Stimulated activated effector memory CD8-positive, alpha-beta T cell treated with anti-CD3 and anti-CD28 coated beads, Interleukin-12 subunit alpha, Interleukin-12 subunit beta, amount 100 ng/mL, for 72 hours (primary cell): Measurements from ENCODE around the gene BCKDHA.
"Not testable (repeated sequence)": the region's sequence is repeated elsewhere in the genome, so short reads cannot be mapped to it uniquely, and the experiment has no call there.

Source experiments
- ATAC-seq: fragments of 150-1000 bp; cut with Tn5 transposase; 2 replicates; pipeline ENCODE4 v1.10.0; 2021
- DNase-seq, 2 donors: peaks; one replicate each; pipeline ENCODE4 v3.0.0; 2021 to 2022; ENCODE audit warnings: low spot score in 2 of 2
- H3K27ac Mint-ChIP-seq: one replicate; pipeline ENCODE4 v1.8.0; 2022; ENCODE audit warnings: mild to moderate bottlenecking, mixed read lengths
- H3K36me3 Mint-ChIP-seq: one replicate; pipeline ENCODE4 v1.8.0; 2022; ENCODE audit warnings: mild to moderate bottlenecking, mixed read lengths
- H3K4me1 Mint-ChIP-seq: one replicate; pipeline ENCODE4 v1.8.0; 2022; ENCODE audit warnings: mixed read lengths
- H3K4me3 Mint-ChIP-seq: one replicate; pipeline ENCODE4 v1.8.0; 2022; ENCODE audit warnings: mild to moderate bottlenecking, mixed read lengths
- H3K9me3 Mint-ChIP-seq: one replicate; pipeline ENCODE4 v1.8.0; 2022; ENCODE audit warnings: mixed read lengths

The BCKDHA gene

DNA sequence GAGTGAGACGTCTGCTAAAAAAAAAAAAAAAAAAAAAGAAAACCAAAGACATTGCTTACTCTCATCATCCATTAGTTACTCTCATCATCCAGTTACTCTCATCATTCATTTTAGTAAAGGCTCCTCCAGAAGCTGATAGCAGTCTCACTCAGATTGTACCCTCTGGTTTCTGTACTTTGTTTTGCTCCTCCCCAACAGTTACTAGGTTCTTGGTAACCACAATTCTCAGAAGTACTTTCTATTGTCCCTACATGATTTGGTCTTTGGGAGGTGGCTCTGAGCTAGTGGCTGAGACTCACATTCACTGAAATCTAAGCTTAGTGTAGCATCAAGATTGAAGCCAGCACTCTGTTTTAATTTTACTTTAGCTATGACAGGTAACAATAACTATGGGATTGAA lies 59.6 kb downstream of the BCKDHA start:
- Mint-ChIP-seq H3K36me3 (no peaks in the 10 kb centered on the region), H3K4me1 (peaks cover 17% of the 10 kb centered on the region), H3K4me3 (no peak overlapping the region), H3K9me3 (no peaks in the 10 kb centered on the region), H3K27ac (no peak overlapping the region)
- no peak for DNase-seq
- ATAC-seq, result peak; percentile 96

GRCh38 chr19:41462497-41462896 lies 64.9 kb downstream of the BCKDHA start:
- DNase-seq (no peak), ATAC-seq (no peak)
- H3K27ac Mint-ChIP-seq, result no peak overlapping the region
- peaks cover 21% of the 10 kb centered on the region for H3K4me1 Mint-ChIP-seq
- no peaks in the 10 kb centered on the region for H3K36me3 Mint-ChIP-seq
- no peak overlapping the region for H3K4me3 Mint-ChIP-seq
- H3K9me3 Mint-ChIP-seq, result no peaks in the 10 kb centered on the region

GRCh38 chr19:41463257-41464256 lies 65.9 kb downstream of the BCKDHA start:
- not testable (repeated sequence) for DNase-seq, H3K27ac Mint-ChIP-seq, H3K9me3 Mint-ChIP-seq, H3K36me3 Mint-ChIP-seq
- Mint-ChIP-seq H3K4me1 (peaks cover 15% of the 10 kb centered on the region), H3K4me3 (peak overlapping the region; percentile 32)
- peak; percentile 37 for ATAC-seq
